ENCODE measurements around the gene CLCNKA.
"Not testable (repeated sequence)": the region's sequence is repeated elsewhere in the genome, so short reads cannot be mapped to it uniquely, and the experiment has no call there.

- TF ChIP-seq, protein P1, sequence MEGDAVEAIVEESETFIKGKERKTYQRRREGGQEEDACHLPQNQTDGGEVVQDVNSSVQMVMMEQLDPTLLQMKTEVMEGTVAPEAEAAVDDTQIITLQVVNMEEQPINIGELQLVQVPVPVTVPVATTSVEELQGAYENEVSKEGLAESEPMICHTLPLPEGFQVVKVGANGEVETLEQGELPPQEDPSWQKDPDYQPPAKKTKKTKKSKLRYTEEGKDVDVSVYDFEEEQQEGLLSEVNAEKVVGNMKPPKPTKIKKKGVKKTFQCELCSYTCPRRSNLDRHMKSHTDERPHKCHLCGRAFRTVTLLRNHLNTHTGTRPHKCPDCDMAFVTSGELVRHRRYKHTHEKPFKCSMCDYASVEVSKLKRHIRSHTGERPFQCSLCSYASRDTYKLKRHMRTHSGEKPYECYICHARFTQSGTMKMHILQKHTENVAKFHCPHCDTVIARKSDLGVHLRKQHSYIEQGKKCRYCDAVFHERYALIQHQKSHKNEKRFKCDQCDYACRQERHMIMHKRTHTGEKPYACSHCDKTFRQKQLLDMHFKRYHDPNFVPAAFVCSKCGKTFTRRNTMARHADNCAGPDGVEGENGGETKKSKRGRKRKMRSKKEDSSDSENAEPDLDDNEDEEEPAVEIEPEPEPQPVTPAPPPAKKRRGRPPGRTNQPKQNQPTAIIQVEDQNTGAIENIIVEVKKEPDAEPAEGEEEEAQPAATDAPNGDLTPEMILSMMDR (IDR thresholded peaks at IDR 0.05), result not testable (repeated sequence)
- TF ChIP-seq POLR2A (IDR thresholded peaks at IDR 0.05), result not testable (repeated sequence)
Observed at GRCh38 chr1:16026302-16026701, 4.5 kb downstream of the CLCNKA start.

Measured in testis (tissue), 2 donors.